Embryonic facial prominence (tissue), 1 donor: ENCODE data around the gene CD81.

Source experiments
- DNase-seq: peaks from one replicate; pipeline ENCODE4 v3.0.0-alpha.2; 2016; ENCODE audit errors: extremely low spot score

Gene CD81

GRCh38 chr11:2390091-2390724 is 13.1 kb downstream of the CD81 start:
- no peak for DNase-seq

DNA sequence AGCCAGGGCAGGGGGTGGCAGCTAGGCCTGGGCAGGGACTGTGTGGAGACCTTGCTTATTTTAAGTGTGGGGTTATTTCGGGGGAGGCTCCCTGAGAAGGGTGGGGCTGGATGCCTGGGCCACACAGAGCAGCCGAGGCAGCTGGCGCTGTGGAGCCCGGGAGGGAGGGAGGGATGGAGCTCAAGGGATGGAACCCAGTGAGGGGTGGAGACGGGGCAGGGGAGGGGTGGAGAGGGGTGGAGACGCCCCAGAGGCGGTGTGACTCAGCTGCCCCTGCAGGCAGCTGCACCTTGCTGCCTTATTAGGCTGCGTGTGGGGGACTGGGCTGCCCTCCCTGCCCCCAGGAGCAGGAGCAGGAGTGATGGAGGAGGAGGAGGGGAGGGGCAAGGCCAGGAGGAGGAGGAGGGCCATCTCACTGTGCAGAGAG is 13.6 kb downstream of the CD81 start:
- DNase-seq, result no peak

GRCh38 chr11:2391181-2391975 is 14.3 kb downstream of the CD81 start:
- DNase-seq, result no peak

DNA sequence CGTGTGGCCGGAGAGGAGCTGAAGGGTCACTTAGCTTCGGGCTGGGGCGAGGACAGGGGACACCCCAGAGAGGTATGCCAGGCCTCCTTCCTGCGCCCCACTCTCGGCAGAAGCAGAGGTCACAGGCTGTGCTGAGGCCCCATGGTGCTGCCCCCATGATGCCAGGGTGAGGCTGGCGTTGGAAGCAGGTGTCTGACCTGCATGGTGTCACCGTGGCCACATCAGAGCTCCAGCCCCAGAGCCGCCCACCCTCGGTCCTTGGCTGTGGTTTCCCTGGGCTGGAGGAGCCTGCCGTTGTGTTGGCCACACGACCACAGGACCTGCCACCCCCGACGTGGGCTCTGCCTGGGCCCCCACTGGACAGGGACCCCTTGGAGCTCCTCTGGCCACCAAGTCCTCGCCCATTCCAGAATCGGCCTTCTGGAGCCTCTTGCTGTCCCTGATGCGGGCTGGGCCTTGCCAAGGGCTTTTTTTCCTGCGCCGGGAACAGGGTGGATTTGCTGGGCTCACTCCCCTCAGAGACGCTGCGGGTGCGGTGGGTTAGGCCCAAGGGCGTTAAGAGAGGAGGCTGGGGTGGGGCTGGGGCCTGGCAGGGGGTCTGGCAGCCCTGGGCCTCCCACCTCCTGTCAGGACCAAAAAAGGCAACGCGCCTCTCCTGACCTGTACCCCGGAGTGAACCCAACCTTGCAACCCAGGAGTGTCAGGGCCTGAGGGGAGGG is 15.3 kb downstream of the CD81 start:
- DNase-seq, result no peak

DNA sequence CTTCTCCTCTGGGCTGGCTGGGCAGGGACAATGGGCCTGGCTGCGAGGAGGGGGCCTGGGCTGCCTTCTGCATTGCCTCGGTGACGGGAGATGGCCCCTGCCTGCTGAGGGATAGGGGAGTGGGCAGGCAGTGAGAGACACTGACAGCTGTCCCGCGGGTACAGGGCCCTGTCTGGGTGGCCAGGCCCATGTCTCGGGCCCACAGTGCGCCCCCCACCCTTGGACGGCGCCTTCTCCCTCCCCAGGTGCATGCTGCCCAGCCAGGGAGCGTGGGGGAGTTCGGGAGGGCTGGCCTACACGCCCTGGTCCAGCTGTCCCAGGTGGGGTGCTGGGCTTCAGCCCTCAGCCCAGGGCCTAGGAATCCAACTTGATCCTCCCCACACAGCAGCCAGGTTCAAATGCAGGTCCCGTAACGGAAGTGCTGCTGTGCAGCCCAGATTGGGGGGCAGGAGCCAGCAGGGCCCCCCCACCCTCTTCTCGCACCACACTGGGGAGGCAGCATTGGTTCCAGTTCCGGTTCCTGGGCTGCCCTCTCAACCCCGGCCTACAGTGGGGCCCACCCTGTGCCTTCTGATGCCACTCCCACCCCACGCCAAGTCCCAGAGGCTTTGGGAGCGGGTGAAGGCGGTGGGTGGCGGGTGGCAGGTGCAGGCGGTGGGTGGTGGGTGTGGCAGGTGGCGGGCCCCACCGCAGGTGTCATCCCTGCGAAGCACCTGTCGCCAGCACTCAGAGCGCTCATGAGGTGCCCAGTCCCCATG is 16.2 kb downstream of the CD81 start:
- no peak for DNase-seq

DNA sequence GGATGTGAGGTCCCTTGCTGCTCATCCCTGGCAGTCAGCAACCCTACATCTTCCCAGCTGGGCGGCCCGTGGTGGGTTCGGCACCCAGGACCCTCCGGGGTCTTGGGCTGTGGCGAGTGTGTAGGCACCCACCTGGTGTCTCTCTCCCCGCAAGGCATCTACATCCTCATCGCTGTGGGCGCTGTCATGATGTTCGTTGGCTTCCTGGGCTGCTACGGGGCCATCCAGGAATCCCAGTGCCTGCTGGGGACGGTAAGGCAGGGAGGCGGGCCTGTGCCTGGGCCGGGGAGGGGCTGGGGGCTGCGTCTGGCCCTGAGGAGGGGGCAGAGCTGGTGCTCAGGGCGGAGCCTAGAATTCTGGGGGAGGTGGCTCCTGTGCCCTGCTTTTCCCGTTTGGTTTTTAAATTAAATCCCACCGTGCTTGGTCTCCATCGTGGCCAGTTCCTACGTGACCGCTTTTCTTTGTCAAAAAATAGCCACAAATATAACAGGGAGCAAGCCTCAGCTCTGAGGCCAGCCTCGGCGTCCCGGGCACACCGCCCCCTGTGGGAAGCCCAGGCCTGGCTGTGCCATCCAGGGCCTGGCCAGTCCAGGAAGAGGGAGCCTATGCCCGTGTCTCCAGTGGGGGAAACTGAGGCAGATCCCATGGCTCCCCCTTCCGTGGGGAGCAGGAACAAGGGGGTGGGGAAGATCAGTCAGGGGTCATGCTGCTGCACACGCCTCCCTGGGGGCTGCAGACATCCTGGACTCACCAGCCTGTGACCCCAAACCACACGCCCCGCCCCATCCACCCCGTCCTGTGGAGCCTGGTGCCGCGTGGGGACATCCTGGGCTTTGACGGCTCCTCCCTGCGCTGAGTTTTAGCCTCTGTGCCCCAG is 17.1 kb downstream of the CD81 start:
- DNase-seq, result no peak

DNA sequence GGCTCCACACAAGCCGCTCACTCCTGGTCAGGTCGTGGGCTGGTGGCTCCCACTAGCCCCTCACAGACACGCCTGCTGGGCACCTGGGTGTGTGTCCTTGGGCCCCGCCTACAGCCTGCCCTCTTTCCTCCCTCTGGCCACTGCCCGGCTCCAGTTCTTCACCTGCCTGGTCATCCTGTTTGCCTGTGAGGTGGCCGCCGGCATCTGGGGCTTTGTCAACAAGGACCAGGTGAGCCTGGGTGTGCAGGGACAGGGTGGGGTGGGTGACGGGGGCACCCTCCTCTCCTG is 17.7 kb downstream of the CD81 start:
- DNase-seq, result no peak

DNA sequence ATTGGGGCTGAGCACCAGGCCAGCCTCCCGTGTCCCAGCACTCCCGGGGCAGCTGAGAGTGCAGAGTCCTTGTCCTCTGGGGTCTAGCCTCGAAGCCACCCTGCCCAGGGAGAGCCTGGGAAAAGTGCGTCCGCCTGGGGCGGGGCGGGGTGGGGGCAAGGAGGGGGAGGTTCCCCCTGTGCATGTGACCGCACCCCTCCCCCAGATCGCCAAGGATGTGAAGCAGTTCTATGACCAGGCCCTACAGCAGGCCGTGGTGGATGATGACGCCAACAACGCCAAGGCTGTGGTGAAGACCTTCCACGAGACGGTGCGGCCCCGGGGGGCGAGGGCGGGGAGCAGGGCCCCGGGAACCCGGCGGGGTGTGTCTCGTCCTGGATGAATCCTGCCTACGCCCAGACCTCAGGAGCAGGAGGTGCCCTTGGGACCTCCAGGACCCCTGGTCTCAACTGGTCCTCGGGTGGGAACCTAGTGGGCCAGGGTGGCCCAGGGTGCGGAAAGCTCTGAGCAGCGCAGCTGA is 18.2 kb downstream of the CD81 start:
- no peak for DNase-seq

GRCh38 chr11:2395856-2396255 is 18.7 kb downstream of the CD81 start:
- DNase-seq, result no peak

DNA sequence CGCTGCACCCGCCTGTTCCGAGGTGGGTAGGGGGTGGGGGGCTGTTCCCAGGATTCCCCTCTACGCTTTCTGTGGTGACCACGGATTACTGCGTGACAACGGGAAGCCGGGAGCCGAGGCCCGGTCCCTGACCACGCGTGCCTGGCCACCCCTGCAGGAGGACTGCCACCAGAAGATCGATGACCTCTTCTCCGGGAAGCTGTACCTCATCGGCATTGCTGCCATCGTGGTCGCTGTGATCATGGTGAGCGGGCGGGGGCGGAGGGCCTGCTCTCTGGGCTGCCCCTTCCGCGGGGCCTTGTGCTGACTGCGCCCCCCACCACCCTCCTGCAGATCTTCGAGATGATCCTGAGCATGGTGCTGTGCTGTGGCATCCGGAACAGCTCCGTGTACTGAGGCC is 19.4 kb downstream of the CD81 start:
- DNase-seq, result no peak

DNA sequence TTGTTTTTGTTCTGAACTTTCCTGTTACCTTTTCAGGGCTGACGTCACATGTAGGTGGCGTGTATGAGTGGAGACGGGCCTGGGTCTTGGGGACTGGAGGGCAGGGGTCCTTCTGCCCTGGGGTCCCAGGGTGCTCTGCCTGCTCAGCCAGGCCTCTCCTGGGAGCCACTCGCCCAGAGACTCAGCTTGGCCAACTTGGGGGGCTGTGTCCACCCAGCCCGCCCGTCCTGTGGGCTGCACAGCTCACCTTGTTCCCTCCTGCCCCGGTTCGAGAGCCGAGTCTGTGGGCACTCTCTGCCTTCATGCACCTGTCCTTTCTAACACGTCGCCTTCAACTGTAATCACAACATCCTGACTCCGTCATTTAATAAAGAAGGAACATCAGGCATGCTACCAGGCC is 19.9 kb downstream of the CD81 start:
- DNase-seq, result no peak

DNA sequence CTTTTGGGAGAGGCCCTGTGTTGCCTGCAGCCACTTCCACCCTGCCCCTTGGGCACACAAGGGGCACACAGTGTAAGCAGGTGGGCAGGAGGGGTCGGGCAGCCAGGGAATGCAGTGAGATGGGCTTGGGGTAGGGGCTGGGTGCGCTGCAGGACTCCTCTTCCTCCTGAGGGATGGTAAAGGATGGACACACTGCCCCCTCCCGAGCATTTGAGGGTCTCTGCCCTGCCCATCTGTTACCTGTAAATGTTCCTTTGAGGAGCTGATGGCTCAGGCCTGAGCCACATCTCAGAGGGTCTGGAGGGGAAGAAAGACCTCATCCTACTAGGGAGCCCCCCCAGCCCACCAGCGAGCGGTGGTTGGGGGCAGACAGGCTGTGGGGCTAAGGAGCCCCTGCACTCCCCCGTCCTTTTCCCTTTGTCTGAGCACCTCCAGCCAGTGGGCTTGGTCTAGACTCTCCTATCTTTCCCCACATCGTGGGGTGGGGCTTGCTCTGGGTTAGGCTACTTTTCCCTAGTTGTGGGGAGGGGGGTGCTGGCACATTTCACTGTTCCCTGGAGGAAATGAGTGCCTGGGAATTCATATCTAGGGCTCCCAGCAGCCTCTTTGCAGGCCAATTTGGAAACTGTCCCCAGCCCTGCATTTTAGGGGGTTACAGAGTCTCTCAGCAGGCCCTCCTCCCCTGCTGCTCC is 21.7 kb downstream of the CD81 start:
- DNase-seq, result no peak

GRCh38 chr11:2399488-2400068 is 22.5 kb downstream of the CD81 start:
- no peak for DNase-seq

DNA sequence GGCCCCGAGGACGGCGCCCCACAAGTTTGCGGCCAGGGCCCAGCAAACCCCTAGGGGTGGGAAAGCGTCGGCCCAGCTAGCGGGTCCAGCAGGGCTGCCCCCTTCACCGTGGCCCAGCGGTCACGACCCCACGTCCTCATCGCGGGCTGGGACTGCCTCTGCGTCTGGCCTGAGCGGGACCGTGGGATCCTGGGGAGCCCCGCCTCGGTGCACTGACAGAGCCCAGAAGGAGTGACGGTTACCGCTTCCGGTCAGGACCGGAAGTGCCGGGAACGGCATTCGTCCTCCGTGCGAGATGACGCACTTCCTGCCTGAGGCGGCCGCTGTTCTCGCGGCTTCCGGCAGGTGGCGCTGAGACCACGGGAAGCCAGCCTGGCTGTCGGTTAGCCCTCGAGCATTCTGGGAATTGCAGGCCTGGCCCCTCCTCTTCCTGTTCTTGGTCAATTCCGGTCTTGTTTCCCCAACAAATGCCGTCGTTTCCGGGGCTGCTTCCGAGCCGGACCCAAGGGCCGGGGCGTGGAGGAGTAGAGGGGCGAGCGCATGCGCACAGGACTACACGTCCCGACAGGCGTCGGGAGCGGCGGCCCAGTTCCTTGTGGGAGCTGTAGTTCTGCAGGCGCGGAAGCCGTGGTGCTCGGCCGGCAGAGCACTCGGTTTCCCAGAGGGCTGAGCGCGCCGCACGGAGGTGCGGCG is 23.1 kb downstream of the CD81 start, which contains the start of gene TSSC4:
Gene TSSC4 (plus strand): TSS at position 682 of the 693 bp plus-strand sequence. CDS start 1,884 bp downstream, outside the sequence.
- DNase-seq, result peak; percentile 100

DNA sequence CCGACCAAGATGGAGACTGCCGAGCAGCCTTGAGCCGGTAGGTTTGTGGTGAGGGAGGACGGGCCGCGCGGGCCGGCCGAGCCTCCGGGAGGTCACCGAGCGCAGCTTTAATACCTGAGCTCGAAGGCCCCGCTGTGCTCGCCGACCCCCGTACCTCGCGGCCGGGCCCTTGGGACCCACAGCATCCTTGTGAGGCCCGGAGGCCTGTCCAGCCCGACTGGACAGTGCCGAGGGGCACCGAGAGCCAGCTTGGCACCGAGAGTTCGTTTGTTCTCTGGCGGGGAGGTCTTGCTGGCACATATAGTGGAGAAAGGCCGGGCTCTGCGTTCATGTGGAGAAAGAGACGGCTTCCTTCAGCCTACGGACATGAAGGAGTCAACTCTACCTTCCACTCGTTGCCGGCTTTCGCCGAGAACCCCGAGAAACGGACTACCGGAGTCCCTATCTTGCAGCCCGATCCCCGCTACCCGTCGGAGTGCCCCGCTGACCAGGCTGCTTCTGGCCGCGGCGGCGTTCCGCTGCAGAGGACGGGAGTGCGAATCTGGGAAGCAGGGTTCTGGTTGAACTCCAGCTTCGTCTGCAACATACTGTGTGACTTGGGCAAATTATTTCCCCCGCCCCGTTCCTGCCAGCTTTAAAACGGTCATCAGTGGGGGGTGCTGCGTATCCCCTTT is 23.8 kb downstream of the CD81 start:
- DNase-seq, result no peak

GRCh38 chr11:2401436-2401984 is 24.4 kb downstream of the CD81 start:
- DNase-seq, result no peak

DNA sequence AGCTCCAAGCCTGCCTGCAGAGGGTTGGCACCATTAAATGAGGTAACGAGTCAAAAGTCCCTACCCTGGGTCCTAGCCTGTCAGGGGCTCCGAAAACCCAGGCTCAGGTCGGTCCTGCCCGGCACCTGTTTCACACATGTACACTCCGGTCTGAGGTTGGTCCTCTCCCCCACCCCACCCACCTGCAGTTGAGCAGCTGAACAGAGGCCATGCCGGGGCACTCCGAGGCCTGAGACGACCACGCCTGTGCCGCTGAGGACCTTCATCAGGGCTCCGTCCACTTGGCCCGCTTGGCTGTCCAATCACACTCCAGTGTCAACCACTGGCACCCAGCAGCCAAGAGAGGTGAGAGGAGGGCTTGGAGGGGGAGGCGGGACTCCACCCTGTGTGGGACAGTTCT is 25.0 kb downstream of the CD81 start:
- DNase-seq, result no peak

GRCh38 chr11:2402890-2403645 is 26.0 kb downstream of the CD81 start:
- no peak for DNase-seq
